Activated CD4-positive, alpha-beta T cell treated with anti-CD3 and anti-CD28 coated beads, Interleukin-2, amount 50 U/mL, for 4 hours (primary cell): ENCODE measurements around the gene ADAMTSL2.
A peak's percentile ranks its signal among the peaks of the same experiment; 100 is the strongest.

ENCODE experiments used
- DNase-seq, 2 experiments: peaks; one replicate each; pipeline ENCODE4 v3.0.0-alpha.2; 2020

The ADAMTSL2 gene

DNA sequence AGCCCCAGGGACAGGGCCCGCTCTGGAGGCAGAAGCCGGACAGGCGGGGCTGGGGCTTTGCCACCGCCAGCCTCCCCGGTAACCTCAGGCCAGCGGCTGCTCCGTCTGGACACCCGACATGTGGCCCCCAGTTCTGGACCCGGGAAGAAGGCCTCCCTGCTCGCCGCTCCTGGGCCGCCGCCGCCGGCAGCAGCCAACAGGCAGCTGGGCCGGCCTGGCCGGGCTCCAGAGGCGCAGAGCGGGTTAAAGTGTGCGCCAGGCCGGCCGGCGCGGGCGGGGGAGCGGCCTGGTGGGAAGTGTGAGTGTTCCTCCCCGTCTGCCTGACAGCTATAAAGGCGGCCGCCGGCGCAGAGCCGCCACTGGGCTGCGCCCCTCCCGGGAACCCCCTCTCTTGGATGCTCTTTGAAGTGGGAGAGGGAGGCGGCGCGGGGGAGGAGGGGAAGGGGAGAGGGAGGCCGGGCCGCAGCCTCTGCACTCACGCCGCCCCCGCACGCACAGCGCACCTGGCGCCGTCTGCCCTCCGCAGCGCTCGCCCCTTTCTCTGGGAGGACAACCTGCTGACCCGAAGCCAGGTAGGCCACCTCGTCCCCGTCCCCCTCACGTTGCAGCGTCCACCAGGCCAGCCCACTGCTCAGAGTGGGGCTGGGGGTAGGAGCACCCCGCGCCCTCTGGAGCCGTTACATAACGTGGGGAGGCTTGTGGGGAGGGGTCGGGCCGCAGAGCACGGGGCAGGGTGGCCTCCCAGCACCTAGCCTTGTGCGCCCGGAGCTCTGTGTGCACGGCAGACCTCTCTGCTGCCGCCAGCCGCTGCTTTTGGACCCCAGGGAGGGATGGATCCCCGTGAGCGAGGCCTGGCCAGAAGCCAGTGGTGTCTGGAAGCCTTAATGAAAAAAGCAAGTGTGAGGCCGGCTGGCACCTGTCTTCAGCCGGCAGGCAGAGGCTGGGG is at the start of gene ADAMTSL2:
TSS of gene ADAMTSL2 (plus strand) at position 359 of the 946 bp plus-strand sequence. CDS start 2,009 bp downstream, outside the sequence.
- peak; percentile 67 to 73 for DNase-seq

DNA sequence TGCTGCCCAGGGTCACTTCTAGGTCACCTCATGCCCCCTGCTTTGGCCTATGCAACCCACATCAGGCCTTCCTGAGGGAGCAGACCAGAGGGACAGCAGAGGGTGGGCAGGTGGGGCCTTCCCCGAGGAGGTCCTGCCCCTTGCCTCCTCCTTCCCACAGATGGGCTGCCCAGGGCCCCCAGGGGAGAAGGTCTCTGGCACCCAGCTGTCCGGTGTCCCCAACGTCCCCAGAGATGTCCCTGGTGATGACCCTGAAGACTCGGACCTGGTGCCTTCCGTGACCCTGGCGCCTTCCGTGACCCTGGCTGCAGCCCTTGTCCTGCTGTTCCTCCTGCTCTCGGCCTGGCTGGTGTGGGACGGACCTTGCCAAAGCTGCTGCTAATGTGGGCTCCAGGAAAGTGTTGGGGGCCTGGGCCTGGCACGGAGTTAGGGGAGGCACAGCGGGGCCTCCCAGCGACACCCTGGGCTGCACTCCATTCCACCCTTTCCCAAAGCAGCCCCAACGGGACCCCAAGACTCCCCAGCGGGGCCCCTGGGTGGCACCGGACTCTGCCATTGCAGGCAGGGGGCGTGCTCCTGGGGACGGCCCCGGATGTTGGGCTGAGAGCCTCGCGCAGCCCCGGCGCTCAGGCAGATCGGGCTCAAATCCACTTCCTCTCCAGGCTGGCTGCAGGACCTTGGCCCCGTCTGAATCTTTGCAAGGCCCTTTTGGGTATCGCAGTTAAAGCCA is 48.8 kb upstream of the ADAMTSL2 start:
- no peak for DNase-seq

DNA sequence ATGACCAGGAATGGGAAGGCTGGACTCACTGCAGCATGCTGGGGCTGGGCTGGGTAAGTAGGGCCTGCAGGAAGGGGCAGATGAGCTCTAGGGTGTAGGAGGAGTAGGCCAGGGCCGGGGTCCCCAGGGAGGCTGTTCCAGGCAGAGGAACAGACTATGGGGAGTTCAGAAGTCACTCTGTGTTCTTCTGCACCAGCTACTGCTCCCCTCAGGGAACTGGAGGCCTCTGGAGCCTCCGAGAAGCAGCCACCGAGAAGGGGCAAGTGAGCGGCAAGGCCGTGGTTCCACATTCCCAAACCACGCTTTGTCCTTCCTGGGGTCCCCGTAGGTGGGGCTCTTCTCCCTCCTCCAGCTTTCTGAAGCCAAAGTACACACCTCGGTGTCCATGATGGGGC is 47.2 kb upstream of the ADAMTSL2 start:
- no peak for DNase-seq

DNA sequence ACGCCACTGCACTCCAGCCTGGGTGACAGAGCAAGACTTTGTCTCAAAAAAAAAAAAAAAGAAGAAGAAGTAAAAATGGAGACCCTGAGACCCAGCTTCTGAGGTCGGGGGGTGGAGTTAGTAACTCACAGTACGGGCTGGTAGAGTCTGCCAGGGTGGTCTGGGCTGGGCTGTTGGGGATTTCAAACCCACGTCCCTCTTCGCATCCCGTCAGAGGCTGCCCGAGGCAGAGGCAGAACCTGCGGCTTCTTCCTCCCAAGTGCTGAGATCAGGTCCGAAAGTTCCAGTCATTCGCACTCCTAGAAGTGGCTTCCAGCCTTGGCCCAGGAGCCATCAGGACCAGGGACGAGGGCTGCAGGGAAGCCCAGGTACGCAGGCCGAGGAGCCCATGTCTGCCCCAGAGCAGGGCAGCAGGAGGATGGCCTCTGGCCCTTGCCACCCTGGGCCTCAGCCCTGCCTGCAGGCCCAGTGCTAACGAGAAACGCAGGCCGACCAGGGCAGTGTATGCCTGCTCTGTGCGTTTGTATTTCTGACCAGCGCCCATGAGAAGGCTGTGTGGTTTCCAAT is 45.7 kb upstream of the ADAMTSL2 start:
- no peak for DNase-seq

DNA sequence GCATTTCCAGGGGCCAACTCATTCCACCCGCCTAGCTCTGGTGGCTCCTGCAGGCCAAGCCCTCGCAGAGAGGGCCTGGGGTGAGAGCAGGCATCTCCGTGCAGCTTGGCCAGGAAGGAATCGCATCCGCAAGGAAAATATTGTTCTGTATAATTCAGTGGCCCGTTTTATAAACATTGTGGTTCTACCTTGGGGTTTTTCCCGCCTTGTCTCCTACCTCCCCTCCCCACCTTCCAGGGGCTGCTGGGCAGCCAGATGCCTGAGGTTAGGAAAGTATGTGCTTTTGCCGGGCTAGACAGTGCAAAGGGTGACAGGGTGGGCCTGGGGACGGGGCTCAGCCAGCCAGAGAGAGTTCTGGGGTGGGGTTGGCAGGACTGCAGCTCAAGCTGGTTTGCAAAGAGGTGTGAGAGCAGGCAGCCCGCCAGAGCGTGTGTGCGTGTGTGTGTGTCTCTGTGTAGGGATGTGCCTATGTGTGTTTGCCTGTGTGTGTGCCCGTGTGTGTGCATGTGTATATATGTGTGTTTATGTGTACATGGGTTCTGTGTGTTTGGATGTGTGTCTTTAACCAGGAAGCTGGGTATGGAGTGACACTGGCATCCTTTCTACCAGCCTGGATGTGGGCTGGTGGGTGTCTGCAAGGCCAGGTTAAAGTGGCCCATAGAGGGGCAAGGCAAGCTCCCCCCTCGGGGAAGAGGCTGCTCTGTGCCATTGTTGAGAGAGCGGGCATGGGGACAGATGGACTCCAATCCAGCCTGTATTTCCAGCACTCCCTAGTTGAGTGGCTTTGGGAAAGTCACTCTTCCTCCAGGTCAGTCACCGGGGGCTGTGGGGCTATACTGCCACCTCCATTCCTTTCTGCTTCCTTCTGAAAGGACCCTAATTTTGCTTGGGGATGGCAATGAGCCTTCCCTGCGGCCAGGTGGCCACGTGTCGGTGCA is 45.0 kb upstream of the ADAMTSL2 start:
- no peak for DNase-seq

DNA sequence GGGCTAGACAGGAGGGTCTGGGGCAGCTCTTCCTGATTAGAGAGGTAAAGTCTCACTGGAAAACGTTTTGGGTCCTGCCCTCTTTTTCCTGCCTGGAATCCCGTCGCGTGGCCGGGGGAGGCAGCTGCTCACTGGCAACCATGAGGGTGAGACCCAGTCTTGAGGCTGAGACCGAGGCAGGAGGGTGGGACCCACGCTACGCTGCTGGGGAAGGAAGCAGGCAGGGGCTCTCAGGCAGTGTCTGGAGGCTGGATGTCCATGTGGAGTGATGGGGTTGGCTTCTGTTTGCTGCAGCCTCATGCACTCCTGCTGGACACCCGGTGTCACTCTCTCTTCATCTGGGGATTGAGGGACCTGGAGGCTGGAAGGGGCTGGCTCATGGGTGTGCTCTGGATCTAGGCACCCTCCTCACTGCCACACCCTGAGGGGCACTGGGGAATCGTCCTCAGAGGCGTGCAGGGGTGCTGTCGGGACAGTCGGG is 44.3 kb upstream of the ADAMTSL2 start:
- DNase-seq = no peak

DNA sequence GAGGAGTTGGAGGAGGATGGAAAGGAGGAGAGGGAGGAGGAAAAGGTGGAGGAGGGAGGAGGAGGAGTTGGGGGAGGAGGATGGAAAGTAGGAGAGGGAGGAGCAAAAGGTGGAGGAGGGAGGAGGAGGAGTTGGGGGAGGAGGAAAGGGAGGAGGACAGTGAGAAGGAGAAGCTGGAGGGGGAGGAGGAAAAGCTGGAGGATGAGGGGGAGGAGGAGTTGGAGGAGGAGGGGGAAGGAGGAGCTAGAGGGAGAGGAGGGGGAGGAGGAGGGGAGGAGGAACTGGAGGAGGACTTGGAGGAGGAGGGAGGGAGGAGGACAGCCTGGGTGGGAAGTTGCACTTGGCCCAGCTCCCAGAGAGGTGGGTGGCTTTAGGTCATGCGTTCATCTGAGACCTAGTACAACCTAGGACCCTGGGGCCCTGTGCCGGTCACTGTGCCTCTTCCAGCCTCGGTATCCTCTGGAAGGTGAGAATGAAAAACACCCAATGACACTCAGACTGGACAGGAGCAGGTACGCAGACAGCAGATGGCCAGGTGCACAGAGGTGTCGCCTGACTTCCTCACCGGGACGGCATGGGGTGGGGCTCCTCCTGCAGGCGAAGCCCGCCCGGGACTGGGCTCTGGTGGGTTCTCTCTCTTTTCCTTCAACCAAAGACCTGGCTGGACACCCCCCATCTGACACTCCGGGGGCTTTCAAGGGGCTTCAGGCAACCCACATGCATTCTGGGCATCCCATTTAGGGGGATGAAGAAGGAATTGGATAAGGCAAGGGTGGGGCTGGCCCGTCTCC is 43.4 kb upstream of the ADAMTSL2 start:
- DNase-seq = no peak

DNA sequence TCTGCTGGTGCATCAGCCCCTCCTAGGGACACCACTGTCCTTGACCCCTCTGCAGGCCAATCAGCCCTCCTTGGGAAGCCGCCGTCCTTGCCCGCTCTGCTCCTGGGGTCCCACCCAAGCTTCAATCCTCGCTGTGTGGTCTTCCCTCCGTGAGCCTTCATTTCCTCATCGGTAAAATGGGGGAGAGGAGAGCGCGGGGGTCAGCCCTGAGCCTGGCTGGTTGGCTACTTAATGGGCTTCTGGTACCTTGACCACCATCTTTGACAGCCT is 42.9 kb upstream of the ADAMTSL2 start:
- DNase-seq = no peak

DNA sequence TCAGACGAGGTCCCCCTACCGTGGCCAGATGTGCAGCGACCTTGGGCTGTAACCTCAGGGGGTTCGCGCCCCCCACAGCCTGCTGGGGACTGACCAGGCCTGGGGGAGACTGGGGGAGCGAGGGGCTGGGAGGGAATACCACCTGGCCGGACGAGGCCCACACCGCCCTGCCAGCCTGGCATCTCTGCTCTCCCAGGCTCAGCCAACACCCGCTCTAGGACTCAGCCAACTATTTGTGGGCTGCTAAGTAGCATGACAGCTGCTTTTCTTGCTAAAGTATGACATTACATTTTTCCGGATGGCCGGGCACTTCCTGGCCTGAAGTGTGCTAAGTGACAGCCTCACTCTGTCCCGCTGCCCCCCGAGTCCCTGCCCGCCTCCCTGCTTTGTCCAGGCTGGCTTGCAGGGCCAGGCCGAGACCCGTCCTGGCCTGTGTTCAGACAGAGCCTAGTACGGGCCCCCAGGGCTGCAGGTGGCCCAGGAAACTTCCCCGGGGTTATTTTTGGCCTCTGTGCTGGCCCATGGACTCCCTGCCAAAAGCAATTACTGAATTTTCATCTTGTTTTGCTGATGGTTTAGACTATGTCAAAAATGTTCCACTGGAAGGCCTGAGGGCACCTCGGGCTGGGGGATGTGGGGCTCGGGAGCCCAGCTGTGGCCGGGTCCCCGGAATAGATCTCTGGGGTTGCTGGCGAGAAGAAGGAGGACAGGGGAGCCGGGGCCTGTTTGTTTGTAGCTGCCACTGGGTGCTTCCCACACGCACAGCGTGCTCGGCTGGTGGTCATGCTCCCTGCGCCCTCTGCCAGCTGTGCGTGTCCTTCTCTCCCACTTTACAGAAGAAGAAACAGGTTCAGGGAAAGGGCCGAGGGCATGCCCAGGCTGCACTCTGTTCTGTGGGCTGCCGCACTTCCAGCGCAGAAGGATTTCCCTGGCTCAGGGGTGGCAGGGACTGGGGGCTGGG is 42.2 kb upstream of the ADAMTSL2 start:
- no peak for DNase-seq

DNA sequence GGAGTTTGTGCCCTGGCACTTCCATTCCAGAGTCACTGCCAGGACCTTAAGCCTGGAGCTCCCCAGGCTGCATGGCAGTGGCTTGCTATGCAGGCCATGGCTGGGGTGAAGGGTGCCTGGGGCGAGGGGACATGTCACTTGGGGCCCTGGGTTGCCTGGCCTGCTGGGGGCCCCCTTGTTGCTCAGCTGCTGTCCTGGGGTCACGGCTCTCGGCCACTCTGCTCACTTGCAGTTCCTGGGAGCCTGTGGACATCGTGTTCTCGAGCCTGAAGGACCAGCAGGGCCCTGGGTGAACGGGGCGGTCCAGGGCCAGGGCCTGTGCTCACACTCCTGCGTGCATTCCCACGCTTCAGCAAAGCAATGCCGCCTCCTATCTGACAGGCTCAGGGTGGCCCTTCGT is 41.1 kb upstream of the ADAMTSL2 start:
- no peak for DNase-seq

DNA sequence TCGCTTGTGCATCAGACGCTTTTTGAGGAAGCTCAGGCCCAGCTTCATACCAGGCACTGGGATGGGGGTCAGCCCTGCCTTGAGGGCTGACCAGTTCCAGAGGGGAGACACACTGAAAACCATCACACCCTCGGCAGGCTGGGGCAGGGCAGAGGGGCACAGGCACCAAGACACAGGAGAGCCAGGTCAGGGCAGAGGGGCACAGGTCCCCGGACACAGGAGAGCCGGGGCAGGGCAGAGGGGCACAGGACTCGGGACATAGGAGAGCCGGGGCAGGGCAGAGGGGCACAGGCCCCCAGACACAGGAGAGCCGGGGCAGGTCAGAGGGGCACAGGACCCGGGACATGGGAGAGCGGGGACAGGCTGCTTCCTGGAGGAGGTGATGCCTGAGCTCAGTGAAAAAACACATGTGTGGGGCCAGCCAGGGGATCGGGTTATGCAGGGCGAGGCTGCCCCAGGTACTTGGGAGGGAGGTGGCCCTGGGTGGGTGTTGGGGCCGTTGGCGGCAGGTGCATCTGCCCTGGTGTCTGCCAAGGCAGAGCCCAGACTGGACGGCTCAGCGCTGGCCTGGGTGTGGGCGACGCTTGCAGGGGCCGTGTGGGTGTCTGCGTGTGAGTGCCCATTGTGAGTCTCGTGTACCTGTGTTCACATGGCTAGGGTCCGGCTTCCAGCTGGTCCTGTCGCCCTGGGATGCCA is 40.5 kb upstream of the ADAMTSL2 start:
- DNase-seq = no peak

DNA sequence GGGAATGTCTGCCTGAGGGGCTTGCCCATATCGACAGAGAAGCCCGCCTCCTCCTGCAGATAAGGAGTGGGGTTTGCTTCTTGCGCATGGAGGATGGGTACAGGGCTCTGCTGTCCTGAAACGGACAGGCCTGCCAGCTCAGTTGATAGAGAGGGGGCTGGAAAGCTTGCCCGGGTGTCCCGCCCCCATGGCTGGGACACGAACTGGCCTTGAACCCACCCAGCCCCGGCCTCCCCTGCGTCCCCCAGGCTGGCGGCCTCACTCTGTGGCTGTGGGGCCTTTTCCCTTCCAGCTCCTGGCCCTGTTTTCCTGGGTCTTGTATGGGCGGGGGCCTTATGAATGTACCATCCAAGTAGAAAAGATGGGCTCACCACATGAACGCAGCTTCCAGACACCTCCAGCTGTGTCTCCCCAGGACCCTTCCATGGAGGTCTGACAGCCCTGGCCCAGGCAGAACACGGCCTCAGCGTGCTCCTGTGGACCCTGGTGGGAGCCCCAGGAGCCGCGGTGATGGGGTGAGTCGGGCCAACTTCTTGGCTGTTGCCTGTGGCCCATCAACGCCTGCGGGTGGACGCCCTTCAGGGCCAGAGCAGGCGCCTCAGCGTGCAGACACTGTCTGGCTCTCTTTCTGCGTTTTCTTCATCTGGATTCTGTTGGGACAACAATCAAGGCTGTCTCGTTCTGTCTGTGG is 39.7 kb upstream of the ADAMTSL2 start:
- no peak for DNase-seq

DNA sequence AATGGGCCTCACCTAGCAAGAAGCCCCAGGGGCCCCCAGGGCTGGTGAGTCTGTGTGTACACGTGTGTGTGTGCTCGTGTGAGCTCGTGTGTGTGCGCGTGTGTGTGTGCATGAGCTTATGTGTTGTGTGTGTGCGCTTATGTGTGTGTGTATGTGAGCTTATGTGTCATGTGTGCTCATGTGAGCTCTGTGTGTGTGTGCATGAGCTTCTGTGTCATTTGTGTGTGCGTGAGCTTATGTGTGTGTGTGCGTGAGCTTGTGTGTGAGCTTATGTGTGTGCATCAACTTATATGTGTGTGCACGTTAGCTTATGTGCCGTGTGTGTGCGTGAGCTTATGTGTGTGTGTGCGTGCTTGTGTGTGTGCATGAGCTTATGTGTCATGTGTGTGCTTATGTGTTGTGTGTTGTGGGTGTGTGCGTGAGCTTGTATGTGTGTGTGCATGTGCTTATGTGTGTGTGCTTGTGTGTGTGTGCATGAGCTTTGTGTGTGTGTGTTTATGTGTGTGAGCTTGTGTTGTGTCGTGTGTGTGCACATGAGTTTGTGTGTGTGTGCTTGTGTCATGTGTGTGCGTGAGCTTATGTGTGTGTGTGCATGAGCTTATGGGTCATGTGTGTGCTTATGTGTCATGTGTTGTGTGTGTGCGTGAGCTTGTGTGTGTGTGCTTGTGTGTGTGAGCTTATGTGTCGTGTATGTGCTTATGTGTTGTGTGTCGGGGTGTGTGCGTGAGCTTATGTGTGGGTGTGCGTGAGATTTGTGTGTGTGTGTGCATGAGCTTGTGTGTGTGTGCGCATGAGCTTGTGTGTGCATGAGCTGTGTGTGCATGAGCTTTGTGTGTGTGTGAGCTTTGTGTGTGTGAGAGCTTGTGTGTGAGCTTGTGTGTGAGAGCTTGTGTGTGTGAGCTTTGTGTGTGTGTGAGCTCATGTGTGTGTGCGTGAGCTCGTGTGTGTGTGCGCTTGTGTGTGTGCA is 38.9 kb upstream of the ADAMTSL2 start:
- DNase-seq = no peak

DNA sequence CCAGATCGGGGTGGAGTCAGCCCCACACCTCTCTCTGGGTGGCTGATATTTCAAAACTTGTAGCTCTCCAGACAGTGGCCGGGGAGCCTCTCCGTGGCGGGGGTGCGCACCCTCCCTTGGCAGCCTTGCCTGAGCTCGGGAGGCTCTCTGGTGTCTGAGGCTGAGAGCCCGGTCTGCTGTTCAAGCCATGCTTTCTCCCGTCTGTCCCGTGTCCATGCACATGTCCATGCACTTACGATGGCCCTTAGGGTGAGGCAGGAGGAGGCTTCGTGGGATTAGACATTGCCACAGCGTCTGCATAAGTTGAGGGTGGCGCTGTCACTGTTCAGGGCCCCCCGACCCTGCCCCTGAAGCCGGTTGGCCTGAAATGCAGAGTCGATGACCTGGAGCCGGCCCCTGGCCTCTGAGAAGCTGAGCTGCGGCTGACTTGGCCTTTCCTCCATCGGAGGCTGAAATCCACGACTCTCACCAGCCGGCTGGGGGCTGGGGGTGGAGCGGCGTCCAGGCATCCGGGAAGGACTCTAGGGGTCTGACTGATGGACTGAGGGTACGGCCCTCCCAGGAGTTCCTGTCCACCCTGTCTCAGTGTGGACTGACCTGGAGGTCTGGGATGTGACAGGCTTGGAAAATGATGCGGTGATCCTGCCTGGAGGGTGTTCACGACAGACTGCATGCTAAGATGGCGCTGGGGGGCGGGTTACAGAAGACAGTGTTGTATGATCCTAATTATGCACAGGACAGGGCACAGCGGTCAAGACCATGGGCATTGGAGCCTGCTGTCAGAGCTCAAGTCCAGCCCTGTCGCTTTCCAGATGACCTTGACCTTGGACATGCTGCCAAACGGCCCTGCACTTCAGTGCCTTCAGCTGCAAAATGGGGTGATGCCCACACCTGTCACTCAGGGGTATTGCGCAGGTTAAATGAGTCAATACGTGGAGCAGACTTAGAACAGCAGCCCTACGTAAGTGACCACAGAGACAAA is 37.4 kb upstream of the ADAMTSL2 start:
- no peak for DNase-seq

DNA sequence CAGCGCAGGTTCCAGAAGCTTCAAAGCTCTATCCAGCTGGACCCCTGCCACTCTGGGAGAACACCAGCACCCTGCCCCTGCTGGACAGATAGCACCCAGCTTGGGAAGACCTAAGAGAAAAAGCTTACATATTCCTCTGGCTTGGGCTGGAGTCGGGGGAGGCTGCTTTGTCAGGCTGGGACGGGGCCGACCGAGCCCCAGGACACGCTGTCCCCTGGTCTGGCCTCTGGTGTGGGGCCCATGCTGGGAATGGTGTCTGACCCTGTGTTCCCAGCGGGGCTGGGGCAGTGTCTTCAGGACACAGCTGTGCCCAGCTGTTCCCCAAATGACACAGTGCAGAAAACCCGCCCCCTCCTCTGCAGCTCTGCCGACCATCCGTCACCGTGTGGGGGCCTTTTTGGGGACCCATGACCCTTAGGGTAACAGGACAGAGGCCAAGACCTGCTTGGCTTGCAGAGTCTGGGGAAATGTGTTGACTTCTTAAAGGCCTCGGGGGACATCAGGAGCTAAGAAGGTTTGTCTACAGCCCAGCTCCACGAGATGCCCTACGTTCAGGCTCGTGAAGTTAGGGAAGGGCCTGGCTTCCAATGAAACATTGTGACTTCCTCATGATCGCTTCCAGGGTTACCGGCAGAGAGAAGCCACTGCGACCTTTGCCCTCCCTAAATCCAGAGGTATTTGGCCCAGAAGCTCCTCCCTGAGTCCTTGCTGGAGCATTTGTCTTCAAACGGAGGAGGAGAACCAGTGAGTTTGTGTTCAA is 35.2 kb upstream of the ADAMTSL2 start:
- no peak for DNase-seq

DNA sequence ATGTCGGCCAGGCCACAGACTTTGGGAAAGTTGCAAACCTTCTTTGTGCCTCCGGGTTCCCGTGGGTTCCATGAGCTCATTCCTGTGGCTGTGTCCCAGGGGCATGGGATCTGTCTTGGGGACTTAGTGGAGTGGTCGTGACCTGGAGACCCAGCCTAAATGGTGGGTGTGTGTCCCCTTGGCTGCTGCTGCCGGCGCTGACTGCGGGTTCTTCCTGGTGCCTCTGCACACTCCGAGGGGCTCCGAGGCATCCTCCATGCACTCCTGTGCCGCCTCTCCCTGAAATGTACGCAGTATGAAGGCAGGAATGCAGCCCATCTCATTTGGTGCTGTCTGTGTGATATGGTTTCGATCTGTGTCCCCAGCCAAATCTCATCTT is 34.6 kb upstream of the ADAMTSL2 start:
- no peak for DNase-seq
